Small intestine (tissue), 7 donors: ENCODE results near the gene SEC14L6. TPM values are rescaled to one million over a fixed set of nuclear protein-coding genes. Genes with fewer than 3 reads are reported as not detected.
"Not testable (repeated sequence)": the region's sequence is repeated elsewhere in the genome, so short reads cannot be mapped to it uniquely, and the experiment has no call there.

Source experiments
- DNase-seq, 2 donors: peaks; one replicate each; pipeline versions ENCODE4 v3.0.0 to v3.0.0-alpha.2; 2013
- FAIRE-seq: peaks from 2 replicates; lab custom pipeline; 2012; peaks lifted over from hg19 to GRCh38; lab: Jason Lieb, UNC
- H3K27ac ChIP-seq, 3 donors: one replicate each; pipeline ENCODE4 v1.5.1; 2013; ENCODE audit warnings: low read length in 2 of 3, mild to moderate bottlenecking in 2 of 3, control low read depth in 1 of 3, inconsistent platforms in 1 of 3, low read depth in 1 of 3, moderate library complexity in 1 of 3
- H3K27me3 ChIP-seq, 3 donors: one replicate each; pipeline ENCODE4 v1.6.1; 2013; ENCODE audit warnings: low read length in 3 of 3, inconsistent platforms in 1 of 3; ENCODE audit not compliant: control insufficient read depth in 3 of 3, insufficient read depth in 3 of 3
- H3K36me3 ChIP-seq, 3 donors: one replicate each; pipeline ENCODE4 v1.6.1; 2013; ENCODE audit warnings: low read length in 3 of 3, inconsistent platforms in 1 of 3, low read depth in 1 of 3, mild to moderate bottlenecking in 1 of 3, moderate library complexity in 1 of 3; ENCODE audit not compliant: control insufficient read depth in 3 of 3, insufficient read depth in 2 of 3
- H3K4me1 ChIP-seq, 3 donors: one replicate each; pipeline ENCODE4 v1.6.1; 2013; ENCODE audit warnings: low read length in 2 of 3, inconsistent platforms in 1 of 3, low read depth in 1 of 3, mild to moderate bottlenecking in 1 of 3, moderate library complexity in 1 of 3; ENCODE audit not compliant: control insufficient read depth in 3 of 3, insufficient read depth in 2 of 3
- H3K4me3 ChIP-seq, 3 donors: one replicate each; pipeline ENCODE4 v1.5.1; 2013; ENCODE audit warnings: low read length in 3 of 3, control low read depth in 1 of 3, inconsistent platforms in 1 of 3, low read depth in 1 of 3, mild to moderate bottlenecking in 1 of 3, moderate library complexity in 1 of 3
- H3K9me3 ChIP-seq, 2 donors: one replicate each; pipeline ENCODE4 v1.6.1; 2013; ENCODE audit warnings: low read depth in 1 of 2, low read length in 1 of 2; ENCODE audit not compliant: control insufficient read depth in 2 of 2, insufficient read depth in 1 of 2
- WGBS, 3 donors: extraction: QIAGEN DNeasy Blood & Tissue Kit; methylation state at CpG; one replicate each; pipeline ENCODE4 v1.1.7; 2013; 5-methylcytosine and 5-hydroxymethylcytosine counted together
- polyA plus RNA-seq, 4 donors: library from polyadenylated mRNA; stranded (reverse) in 3 of 4; unstranded in 1 of 4; fragments of 200-250 nt in 3 of 4; fragments of 120-200 nt in 1 of 4; gene quantifications; one replicate each; pipeline versions ENCODE4 v1.2.1 to v1.2.3, GENCODE V29; 2013
- donor health status: healthy with polysubstance abuse.
- donor health status: control.
- donor health status: control.
- donor health status: Bipolar disorder and iron deficiency.
- donor health status: healthy.

The SEC14L6 gene
- polyA plus RNA-seq, 4 donors, result 0.15 to 1.2 TPM; not detected in 2

DNA sequence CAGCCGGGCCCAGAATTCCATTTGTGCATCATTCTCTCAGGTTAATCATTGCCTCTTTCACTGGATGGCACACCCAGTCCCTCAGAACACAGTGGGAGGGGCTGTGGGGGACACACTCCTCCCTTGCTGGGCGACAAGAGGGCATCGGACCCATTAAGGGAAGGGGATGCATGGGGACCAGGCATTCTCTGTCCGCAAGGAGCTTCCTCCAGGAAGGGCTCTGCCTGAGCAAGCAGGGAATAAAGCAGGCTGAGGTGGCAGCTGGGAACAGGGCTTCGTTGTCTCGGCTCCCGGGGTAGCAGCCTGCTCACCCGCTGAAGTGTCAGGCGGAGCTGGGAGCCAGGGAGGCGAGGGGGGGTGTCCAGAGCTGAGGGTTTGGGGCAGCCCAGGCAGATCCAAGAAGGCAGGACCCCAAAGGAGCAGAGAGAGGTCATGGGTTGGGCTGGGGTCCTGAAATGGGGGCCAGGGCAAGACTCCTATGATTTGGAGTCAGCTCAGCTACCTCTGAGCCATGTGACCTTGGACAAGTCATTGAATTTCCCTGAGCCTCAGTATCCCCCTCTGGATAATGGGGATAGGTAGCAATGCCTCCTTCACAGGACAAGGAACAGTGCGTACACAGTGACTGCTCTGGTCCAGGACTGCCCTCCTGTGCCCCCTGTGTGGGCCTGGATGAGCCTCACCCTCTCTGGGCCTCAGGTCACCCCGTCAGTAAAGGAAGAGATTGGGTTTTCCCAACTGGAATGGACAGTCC, 26.5 kb upstream of the SEC14L6 start:
- Histone ChIP-seq H3K9me3 (no peaks in the 10 kb centered on the region), H3K4me3 (peak overlapping the region in 2 of 3 donors; percentile 55 to 56), H3K27ac (peak overlapping the region; percentile 85 to 98 (median 91)), H3K36me3 (peaks cover 0 to 47% (median 6%) of the 10 kb centered on the region in 3 donors), H3K4me1 (peaks cover 0 to 33% (median 6%) of the 10 kb centered on the region in 3 donors), H3K27me3 (peaks cover 0 to 2% (median 0%) of the 10 kb centered on the region in 3 donors)
- DNase-seq (peak; percentile 82 to 92), FAIRE-seq (no peak)
- WGBS, 3 donors, result 20 to 41% (median 21%) methylated on average over 12 of the region's 12 CpGs

DNA sequence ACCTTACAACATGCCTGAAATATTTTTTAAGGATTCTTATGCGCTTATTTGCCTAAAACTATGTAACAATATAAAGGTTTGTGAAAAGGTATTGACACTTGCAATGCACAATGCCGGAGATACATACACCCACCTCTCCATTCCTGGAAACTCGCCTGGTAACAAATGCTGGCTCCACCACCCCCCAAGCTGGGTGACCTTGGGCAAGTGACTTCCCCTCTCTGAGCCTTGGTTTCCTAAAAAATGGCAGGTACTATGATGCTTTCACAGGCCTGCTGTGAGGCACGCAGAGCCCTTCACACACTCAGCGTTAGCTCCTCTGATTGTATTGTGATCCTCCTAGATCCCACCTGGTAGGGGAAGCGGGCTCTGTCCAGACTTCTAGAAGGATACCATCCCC, 25.7 kb upstream of the SEC14L6 start:
- 76 to 83% (median 82%) methylated on average over 6 of the region's 6 CpGs for WGBS, 3 donors
- Histone ChIP-seq H3K4me1 (peaks cover 0 to 34% (median 6%) of the 10 kb centered on the region in 3 donors), H3K27me3 (peaks cover 0 to 3% (median 0%) of the 10 kb centered on the region in 3 donors), H3K4me3 (peak overlapping the region in 1 of 3 donors; percentile 44), H3K9me3 (no peaks in the 10 kb centered on the region), H3K27ac (peak overlapping the region; percentile 45 to 91 (median 85)), H3K36me3 (peaks cover 0 to 44% (median 3%) of the 10 kb centered on the region in 3 donors)
- no peak for DNase-seq
- no peak for FAIRE-seq

DNA sequence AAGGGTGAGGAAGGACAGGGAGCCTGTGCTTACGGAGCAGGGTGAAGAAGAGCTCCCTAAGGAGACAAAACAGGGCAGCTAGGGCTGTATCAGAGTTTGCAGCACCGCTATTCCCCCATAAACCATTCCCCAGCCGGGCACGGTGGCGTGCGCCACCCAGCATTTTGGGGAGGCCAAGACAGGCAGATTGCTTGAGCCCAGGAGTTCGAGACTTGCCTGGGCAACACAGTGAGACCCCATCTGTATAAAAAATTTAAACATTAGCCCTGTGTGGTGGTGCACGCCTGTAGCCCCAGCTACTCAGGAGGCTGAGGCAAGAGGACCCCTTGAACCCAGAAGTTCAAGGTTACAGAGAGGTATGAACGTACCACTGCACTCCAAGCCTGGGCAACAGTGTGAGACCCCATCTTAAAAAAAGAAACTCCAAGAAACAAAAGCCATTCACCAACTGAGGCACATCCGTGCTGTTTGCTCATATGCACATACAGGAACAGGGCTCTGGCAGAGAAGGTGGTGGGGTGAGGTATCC, 23.2 kb upstream of the SEC14L6 start:
- Histone ChIP-seq H3K9me3 (no peaks in the 10 kb centered on the region), H3K27ac (no peak overlapping the region), H3K27me3 (peaks cover 0 to 3% (median 0%) of the 10 kb centered on the region in 3 donors), H3K36me3 (peaks cover 0 to 26% (median 0%) of the 10 kb centered on the region in 3 donors), H3K4me3 (no peak overlapping the region), H3K4me1 (peaks cover 0 to 50% (median 8%) of the 10 kb centered on the region in 3 donors)
- no peak for DNase-seq
- no peak for FAIRE-seq
- WGBS, 3 donors, result 91 to 94% (median 92%) methylated on average over 10 of the region's 10 CpGs

DNA sequence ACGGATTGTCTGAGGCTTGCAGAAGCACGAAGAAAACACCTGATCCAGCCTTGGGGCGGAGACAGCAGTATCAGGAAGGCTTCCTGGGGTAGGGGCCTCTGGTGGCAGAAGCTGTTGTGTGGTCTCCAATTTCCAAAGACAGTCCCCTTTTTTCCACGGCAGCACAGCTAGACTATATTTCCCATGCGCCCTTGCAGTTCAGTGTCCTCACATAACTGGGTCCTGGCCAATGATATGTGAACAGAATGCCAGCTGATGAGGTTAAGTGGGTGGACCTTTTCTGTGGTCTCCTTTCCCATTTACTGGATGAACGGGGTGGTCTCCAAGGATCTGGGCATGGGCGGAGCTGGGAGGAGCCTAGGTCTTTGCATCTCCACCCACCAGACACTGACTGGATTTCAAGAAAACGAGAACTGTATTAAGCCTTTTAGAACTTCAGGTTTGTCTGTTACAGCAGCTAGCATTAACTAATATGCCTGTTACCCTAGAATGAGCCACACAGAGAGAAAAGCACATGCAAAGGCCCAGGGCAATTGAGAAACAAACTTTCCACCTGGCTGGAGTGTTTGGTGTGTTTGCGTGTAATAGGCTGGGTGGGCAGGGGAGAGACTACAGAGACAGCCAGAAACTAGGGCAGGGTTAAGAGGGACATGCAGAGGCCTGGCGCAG, 21.7 kb upstream of the SEC14L6 start:
- H3K27ac ChIP-seq, result peak overlapping the region in 1 of 3 donors; percentile 48
- no peak for FAIRE-seq
- H3K36me3 ChIP-seq, result peaks cover 0 to 35% (median 0%) of the 10 kb centered on the region in 3 donors
- no peak overlapping the region for H3K4me3 ChIP-seq
- H3K27me3 ChIP-seq, result peaks cover 0 to 3% (median 0%) of the 10 kb centered on the region in 3 donors
- WGBS, 3 donors, result 75 to 87% (median 85%) methylated on average over 10 of the region's 10 CpGs
- H3K9me3 ChIP-seq, result no peaks in the 10 kb centered on the region
- H3K4me1 ChIP-seq, result peaks cover 0 to 42% (median 8%) of the 10 kb centered on the region in 3 donors
- DNase-seq, result no peak

DNA sequence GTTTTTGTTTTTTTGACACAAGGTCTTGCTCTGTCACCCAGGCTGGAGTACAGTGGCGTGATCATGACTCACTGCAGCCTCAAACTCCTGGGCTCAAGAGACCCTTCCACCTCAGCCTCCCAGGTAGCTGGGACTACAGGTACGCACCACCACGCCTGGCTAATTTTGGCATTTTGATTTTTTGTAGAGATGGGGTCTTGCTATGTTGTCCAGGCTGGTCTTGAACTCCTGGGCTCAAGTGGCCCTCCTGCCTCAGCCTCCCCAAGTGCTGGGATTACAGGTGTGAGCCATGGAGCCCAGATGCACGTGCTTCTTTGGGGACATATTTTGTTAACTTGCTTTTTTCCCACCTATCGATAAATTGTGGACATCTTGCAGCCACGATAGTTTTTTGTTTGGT, 20.7 kb upstream of the SEC14L6 start:
- DNase-seq, H3K27me3 ChIP-seq, H3K9me3 ChIP-seq, FAIRE-seq, H3K4me3 ChIP-seq: not testable (repeated sequence)
- Histone ChIP-seq H3K27ac (peak overlapping the region in 1 of 3 donors; percentile 60), H3K4me1 (peaks cover 0 to 32% (median 8%) of the 10 kb centered on the region in 3 donors), H3K36me3 (peaks cover 0 to 42% (median 0%) of the 10 kb centered on the region in 3 donors)
- whole genome bisulfite sequencing, 3 donors, result 88 to 94% (median 90%) methylated on average over 6 of the region's 6 CpGs

DNA sequence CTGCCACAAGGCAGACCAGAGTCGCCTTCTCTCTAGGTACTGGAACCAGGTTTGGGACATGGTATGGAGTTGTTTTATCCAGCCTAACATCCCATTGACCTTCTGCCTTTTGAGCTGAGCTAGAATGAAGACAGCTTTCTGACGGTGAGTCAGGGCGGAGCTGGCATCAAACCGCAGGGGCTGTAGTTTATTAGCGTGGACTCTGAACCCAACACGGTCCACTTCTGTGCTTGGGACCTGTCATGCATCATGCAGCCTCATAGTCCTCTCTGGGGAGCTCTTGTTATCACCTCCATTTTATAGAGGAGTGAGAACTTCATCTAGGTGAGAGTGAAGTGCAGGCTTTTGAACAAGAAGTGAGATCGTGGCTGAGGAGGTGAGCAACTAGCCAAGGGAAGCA, 19.6 kb upstream of the SEC14L6 start:
- FAIRE-seq, result no peak
- H3K27ac ChIP-seq, result peak overlapping the region; percentile 33 to 94 (median 83)
- 13 to 50% (median 40%) methylated on average over 7 of the region's 7 CpGs for WGBS, 3 donors

DNA sequence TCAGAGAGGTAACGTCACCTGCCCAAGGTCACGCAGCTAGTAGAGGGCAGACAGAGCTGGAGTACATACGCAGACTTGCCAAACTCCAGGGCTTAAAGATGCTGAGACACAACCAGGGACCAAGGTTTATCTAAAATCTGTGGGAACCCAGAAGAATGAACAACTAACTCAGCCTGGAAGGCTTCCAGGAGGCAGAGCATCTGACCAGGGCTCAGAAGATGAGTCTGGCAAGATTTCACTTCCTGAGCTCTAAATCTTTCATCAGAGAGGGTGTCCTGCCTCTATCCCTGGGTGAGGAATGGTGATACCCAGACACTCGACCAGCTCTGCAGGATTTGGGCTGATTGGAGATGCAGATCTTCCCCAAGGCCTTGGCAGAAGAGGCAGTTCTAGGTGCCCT, 18.8 kb upstream of the SEC14L6 start:
- WGBS, 3 donors, result 78 to 79% (median 78%) methylated on average over 4 of the region's 4 CpGs
- H3K9me3 ChIP-seq, result no peaks in the 10 kb centered on the region
- H3K4me3 ChIP-seq, result no peak overlapping the region
- no peak for FAIRE-seq
- peaks cover 0 to 42% (median 0%) of the 10 kb centered on the region in 3 donors for H3K36me3 ChIP-seq
- peak overlapping the region; percentile 33 to 94 (median 77) for H3K27ac ChIP-seq
- no peak for DNase-seq
- H3K4me1 ChIP-seq, result peaks cover 0 to 37% (median 18%) of the 10 kb centered on the region in 3 donors
- H3K27me3 ChIP-seq, result peaks cover 0 to 3% (median 0%) of the 10 kb centered on the region in 3 donors

More for the DNA sequence above, 19.6 kb upstream of the SEC14L6 start:
- no peaks in the 10 kb centered on the region for H3K9me3 ChIP-seq
- H3K4me3 ChIP-seq, result no peak overlapping the region
- peak; percentile 94 to 98 for DNase-seq
- peaks cover 0 to 3% (median 0%) of the 10 kb centered on the region in 3 donors for H3K27me3 ChIP-seq
- peaks cover 0 to 45% (median 0%) of the 10 kb centered on the region in 3 donors for H3K36me3 ChIP-seq
- peaks cover 0 to 33% (median 18%) of the 10 kb centered on the region in 3 donors for H3K4me1 ChIP-seq

DNA sequence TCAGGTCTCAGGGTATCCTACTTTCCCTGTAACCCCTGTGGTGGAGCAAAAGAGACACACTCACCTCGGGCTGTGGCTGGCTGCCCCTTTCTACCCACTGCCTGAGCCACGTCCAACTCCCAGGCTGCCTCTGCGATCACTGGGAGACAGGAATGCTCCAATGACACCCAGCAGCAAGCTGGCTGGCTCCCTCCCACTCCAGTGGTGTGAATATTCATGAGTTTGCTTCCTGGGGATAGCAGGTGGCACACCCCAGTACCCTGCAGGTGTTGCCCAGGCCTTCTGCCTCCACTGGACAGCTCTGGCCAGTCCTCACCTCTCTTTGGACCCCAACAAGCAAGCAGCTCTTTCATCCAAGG, 18.2 kb upstream of the SEC14L6 start:
- peaks cover 0 to 43% (median 18%) of the 10 kb centered on the region in 3 donors for H3K4me1 ChIP-seq
- 47 to 76% (median 62%) methylated on average over 3 of the region's 3 CpGs for WGBS, 3 donors
- FAIRE-seq (no peak), DNase-seq (no peak)
- no peaks in the 10 kb centered on the region for H3K9me3 ChIP-seq
- no peak overlapping the region for H3K4me3 ChIP-seq
- H3K27ac ChIP-seq, result no peak overlapping the region
- H3K36me3 ChIP-seq, result peaks cover 0 to 43% (median 0%) of the 10 kb centered on the region in 3 donors
- H3K27me3 ChIP-seq, result peaks cover 0 to 3% (median 0%) of the 10 kb centered on the region in 3 donors
